GM13977 (cell line): Measurements from ENCODE around the gene AKR1B1.

ENCODE experiments used
- DNase-seq: peaks from one replicate; pipeline ENCODE4 v3.0.0; 2012; ENCODE audit warnings: low spot score
- in situ Hi-C: fragments of 300-500 bp; cut with MboI; formaldehyde crosslinking; loops from one replicate; pipeline ENCODE4 v1.12.0; 2022; ENCODE audit warnings: low sequenced_read_pairs, low pct_unique_long_range_greater_than_20kb, mixed read lengths, inconsistent platforms; ENCODE audit not compliant: unreplicated experiment
- TF ChIP-seq, protein P1 (sequence below): IDR thresholded peaks from 2 replicates; pipeline ENCODE4 v1.5.1; 2012; ENCODE audit warnings: mild to moderate bottlenecking, control low read depth; ENCODE audit not compliant: insufficient read depth; ENCODE audit errors: extremely low read depth, missing control alignments

AKR1B1 gene

DNA sequence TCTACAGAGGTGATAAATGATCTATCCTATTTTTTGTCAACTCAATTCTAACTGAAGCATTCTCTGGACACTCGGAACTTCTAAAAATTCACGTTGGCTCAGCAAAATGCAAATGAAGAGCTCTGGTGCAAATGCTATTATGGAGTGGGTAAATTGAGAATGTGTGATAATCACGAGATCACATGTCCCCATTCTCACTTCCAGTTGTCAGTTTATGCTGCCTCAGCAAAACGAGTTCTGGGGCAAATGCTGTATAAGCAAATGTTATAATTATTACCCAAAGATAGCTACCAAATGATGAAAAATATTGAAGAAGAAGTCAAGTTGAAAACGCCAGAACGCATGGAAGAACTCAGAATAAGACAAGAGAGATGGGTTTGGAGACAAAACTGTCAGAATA, 29.4 kb downstream of the AKR1B1 start:
- in situ Hi-C loops, result loop anchor here (25.0 kb wide), 1 partner anchor 533 kb away; no protein-coding TSS in a partner anchor
- TF ChIP-seq, protein P1, sequence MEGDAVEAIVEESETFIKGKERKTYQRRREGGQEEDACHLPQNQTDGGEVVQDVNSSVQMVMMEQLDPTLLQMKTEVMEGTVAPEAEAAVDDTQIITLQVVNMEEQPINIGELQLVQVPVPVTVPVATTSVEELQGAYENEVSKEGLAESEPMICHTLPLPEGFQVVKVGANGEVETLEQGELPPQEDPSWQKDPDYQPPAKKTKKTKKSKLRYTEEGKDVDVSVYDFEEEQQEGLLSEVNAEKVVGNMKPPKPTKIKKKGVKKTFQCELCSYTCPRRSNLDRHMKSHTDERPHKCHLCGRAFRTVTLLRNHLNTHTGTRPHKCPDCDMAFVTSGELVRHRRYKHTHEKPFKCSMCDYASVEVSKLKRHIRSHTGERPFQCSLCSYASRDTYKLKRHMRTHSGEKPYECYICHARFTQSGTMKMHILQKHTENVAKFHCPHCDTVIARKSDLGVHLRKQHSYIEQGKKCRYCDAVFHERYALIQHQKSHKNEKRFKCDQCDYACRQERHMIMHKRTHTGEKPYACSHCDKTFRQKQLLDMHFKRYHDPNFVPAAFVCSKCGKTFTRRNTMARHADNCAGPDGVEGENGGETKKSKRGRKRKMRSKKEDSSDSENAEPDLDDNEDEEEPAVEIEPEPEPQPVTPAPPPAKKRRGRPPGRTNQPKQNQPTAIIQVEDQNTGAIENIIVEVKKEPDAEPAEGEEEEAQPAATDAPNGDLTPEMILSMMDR, result no peak
- DNase-seq, result no peak

DNA sequence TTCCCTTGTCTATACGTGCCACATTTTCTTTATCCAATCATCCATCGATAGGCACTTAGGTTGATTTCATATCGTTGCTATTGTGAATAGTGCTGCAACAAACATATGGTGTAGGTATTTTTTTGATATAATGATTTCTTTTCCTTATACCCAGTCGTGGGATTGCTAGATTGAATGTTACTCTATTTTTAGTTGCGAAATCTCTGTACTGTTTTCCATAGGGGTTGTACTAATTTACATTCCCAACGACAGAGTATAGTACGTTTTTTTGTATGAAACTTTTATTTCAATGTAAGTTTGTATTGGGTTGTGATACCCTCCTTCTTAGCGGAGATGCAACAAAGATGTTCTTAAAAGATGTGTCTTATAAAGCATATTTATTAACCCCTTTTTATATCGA, 30.0 kb downstream of the AKR1B1 start:
- TF ChIP-seq, protein P1, result no peak
- in situ Hi-C loops, result loop anchor here (25.0 kb wide), 1 partner anchor 533 kb away; no protein-coding TSS in a partner anchor

DNA sequence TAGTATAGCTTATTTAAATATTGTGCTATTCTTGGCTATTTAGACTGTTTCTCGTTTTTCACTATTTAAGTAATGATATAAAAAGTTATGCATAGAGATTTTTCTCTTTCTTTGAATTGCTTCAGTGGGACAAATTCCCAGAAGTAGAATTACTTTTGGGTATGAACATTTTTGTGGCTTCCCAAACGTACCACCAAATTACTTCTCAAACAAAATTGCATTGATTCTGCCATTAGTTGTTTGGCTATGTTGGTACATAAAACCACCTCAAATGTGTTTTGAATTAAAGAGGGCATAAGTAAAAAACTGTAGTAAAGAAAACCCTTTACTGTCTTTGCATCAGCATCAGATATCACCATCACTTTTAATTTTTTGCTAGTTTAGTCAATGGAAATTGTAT, 31.0 kb downstream of the AKR1B1 start:
- TF ChIP-seq, protein P1, result no peak
- in situ Hi-C loops, result loop anchor here (25.0 kb wide), 1 partner anchor 534 kb away; no protein-coding TSS in a partner anchor
- no peak for DNase-seq

More for the DNA sequence above, 30.0 kb downstream of the AKR1B1 start:
- no peak for DNase-seq

DNA sequence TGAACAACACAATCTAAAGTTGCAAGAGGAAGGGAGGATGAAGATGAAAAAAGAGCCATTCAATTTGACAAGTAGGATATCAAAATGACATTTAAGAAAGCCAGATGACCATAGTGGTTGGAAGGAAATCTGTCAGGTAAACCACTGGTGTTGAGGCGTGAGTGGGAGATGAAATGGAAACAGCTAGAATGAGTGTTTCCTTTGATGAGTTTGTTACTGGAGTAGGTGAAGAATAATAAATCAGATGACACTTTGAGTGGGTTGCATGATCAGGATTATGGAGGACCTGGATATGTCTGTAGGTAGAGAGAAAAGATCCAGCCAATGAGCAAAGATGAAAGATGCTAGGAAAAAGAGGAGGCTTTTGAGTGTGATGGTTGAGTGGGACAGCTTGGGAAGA, 33.1 kb downstream of the AKR1B1 start:
- no peak for DNase-seq
- in situ Hi-C loops, result loop anchor here (25.0 kb wide), 1 partner anchor 537 kb away; no protein-coding TSS in a partner anchor
- TF ChIP-seq, protein P1, result no peak

DNA sequence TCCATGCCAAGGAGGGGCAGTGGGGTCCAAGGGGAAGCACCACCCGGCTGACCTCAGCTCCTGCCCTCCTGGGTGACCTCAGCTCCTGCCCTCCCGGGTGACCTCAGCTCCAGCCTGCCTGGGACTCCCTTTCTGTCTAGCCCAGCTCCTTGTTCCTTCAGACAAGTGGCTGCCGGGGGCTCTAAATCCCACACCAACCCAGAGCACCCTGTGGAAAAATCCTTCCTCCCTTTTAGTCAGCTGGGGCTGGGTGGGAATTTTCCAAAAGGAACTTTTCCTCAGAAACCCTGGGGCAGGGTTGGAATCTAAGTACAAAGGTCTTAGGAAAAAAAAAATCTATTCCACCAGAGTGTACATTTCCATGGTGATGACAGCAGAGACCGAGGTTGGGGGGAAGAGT, 36.3 kb downstream of the AKR1B1 start:
- no peak for DNase-seq
- in situ Hi-C loops, result no loop called here
- TF ChIP-seq, protein P1, result no peak

DNA sequence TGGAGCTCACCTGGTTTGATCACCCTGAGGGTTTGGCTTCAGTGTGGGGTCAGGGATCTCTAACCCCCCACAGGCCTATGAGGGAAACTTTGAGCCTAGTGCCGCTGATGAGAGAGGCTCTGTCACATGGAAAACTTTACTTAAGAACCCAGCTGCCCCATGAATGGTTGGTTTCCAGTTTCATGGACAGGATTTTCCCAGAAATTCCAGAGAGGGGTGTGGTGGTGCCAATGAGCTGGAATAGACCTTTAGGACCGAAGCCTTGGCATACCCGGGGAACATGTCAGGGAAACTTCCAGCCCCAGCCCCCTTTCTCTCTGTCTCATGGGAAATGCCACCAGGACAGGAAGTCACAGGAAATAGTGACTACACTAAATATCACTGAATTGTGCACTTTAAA, 36.9 kb downstream of the AKR1B1 start:
- TF ChIP-seq, protein P1, result no peak
- no peak for DNase-seq
- in situ Hi-C loops, result no loop called here

DNA sequence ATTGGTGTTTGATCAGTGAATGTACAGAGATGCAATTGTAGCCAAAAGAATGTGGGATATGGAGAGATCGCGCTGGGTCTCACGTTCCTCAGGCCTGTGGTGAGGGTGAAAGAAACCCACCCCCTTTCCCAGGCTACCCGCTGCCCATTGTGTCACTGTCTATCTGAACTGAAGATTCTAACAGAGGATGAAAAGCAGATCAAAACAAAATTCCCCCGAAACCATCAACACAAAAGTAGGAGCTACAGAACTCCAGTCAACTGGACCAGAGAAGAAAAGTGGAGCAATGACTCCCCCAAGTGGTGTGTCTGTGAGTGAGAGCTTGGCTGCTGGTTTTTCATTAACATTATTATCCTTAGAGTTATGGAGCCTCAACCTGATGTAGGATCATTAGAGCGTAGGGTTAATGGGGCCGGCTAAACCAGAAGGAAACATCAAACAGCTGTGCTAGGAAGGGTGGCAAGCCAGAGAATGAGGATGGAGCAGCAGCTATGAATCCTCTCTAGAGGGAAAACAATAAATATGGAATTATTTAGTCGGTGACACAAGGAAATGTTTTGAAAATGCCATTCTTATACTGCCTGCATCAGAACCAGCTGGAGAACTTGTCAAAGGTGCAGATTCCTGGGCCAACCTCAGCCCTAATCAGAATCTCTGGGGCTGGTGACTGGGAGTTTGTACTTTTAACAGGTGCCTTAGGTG, 38.3 kb downstream of the AKR1B1 start:
- TF ChIP-seq, protein P1, result peak; percentile 55
- in situ Hi-C loops, result no loop called here
- DNase-seq, result peak; percentile 45
